A549 (cell line): ENCODE measurements around the gene MYOF. TPM values are rescaled to one million over a fixed set of nuclear protein-coding genes. Genes with fewer than 3 reads are reported as not detected.
A peak's percentile ranks its signal among the peaks of the same experiment; 100 is the strongest.

Source experiments
- ATAC-seq, 2 experiments: fragments of 200-7000 bp in 1 of 2; fragments of >200 bp in 1 of 2; cut with Nextera tagmentation in 1 of 2; cut with Tn5 transposase in 1 of 2; 3 replicates each; pipeline versions ENCODE4 v1.8.0 to v1.9.1; 2018 to 2020; ENCODE audit warnings: mild to moderate bottlenecking in 1 of 2, moderate library complexity in 1 of 2
- CTCF ChIA-PET: fragments of 300-600 bp; sonication (Branson Sonifier 250); formaldehyde crosslinking; extraction: SDS; loops from one replicate; lab custom pipeline; 2021; ENCODE audit warnings: antibody characterized with exemption, inconsistent platforms; lab: Yijun Ruan, JAX
- POLR2A ChIA-PET: fragments of 350-600 bp; formaldehyde crosslinking; extraction: SDS; loops from one replicate; lab custom pipeline; 2021; ENCODE audit warnings: antibody characterized with exemption, inconsistent platforms; lab: Yijun Ruan, JAX
- DNase-seq, 2 experiments: peaks; one replicate each; pipeline versions ENCODE4 v3.0.0 to v3.0.0-alpha.2; 2011 to 2016; ENCODE audit warnings: low read depth in 1 of 2, low spot score in 1 of 2
- FAIRE-seq: peaks from 2 replicates; lab custom pipeline; 2011; peaks lifted over from hg19 to GRCh38; lab: Jason Lieb, UNC
- H3K27ac ChIP-seq, 2 experiments: fragments of >200 bp; sonication (Bioruptor Twin); formaldehyde crosslinking; 3 replicates each; pipeline ENCODE4 v1.5.1; 2016 to 2017
- H3K4me1 ChIP-seq: fragments of >200 bp; sonication (Bioruptor Twin); formaldehyde crosslinking; 3 replicates; pipeline ENCODE4 v1.6.1; 2016
- H3K4me2 ChIP-seq: fragments of >200 bp; sonication (Bioruptor Twin); formaldehyde crosslinking; 3 replicates; pipeline ENCODE4 v1.6.1; 2016
- H3K4me3 ChIP-seq: fragments of >200 bp; sonication (Bioruptor Twin); formaldehyde crosslinking; 3 replicates; pipeline ENCODE4 v1.5.1; 2016
- H3K9me3 ChIP-seq: fragments of >200 bp; sonication (Bioruptor Twin); formaldehyde crosslinking; 3 replicates; pipeline ENCODE4 v1.6.1; 2016
- CBX8 ChIP-seq: fragments of 200-600 bp; sonication (generic); IDR thresholded peaks from 2 replicates; pipeline ENCODE4 v1.6.1; 2016
- CHD2 ChIP-seq: fragments of 150-350 bp; IDR thresholded peaks from 2 replicates; pipeline ENCODE4 v1.6.1; 2014; ENCODE audit warnings: low read length; ENCODE audit not compliant: partially characterized antibody
- CHD4 ChIP-seq: fragments of 200-600 bp; sonication (generic); IDR thresholded peaks from 2 replicates; pipeline ENCODE4 v1.6.1; 2016; ENCODE audit warnings: antibody characterized with exemption, mild to moderate bottlenecking, borderline replicate concordance
- EHMT2 ChIP-seq: fragments of 200-600 bp; sonication (generic); IDR thresholded peaks from 2 replicates; pipeline ENCODE4 v1.6.1; 2016; ENCODE audit warnings: antibody characterized with exemption, low read depth, mild to moderate bottlenecking, moderate library complexity
- HES2 ChIP-seq: fragments of >200 bp; sonication (Bioruptor Twin); formaldehyde crosslinking; IDR thresholded peaks from 2 replicates; pipeline ENCODE4 v1.6.1; 2016
- HEYL ChIP-seq: fragments of 250-450 bp; sonication (Bioruptor Pico); IDR thresholded peaks from 2 replicates; pipeline ENCODE4 v1.8.0; 2021; ENCODE audit warnings: mild to moderate bottlenecking, moderate library complexity
- HOXA7 ChIP-seq: fragments of 250-450 bp; sonication (Bioruptor Pico); IDR thresholded peaks from 2 replicates; pipeline ENCODE4 v1.5.0; 2020; ENCODE audit warnings: mild to moderate bottlenecking, moderate library complexity
- JUN ChIP-seq, 2 experiments: fragments of >200 bp; sonication (Bioruptor Twin); formaldehyde crosslinking; IDR thresholded peaks; 2 replicates in 1 of 2; 3 replicates in 1 of 2; pipeline ENCODE4 v1.6.1; 2016 to 2017
- JUNB ChIP-seq: fragments of >200 bp; sonication (Bioruptor Twin); formaldehyde crosslinking; IDR thresholded peaks from 2 replicates; pipeline ENCODE4 v1.6.1; 2016
- POLR2A ChIP-seq: IDR thresholded peaks from 2 replicates; pipeline ENCODE4 v1.6.1; 2012; ENCODE audit warnings: mild to moderate bottlenecking, low read length
- RAD21 ChIP-seq, 2 experiments: fragments of >200 bp in 1 of 2; sonication (Bioruptor Twin) in 1 of 2; formaldehyde crosslinking in 1 of 2; IDR thresholded peaks in 1 of 2; conservative IDR thresholded peaks in 1 of 2; 2 replicates in 1 of 2; 3 replicates in 1 of 2; pipeline ENCODE4 v1.6.1; 2012 to 2018; ENCODE audit warnings: inconsistent platforms in 1 of 2
- RARB ChIP-seq: fragments of 250-450 bp; sonication (Bioruptor Pico); IDR thresholded peaks from 2 replicates; pipeline ENCODE4 v1.8.0; 2021; ENCODE audit warnings: mild to moderate bottlenecking, moderate library complexity
- REST ChIP-seq: fragments of 200-600 bp; sonication (generic); IDR thresholded peaks from 2 replicates; pipeline ENCODE4 v1.6.1; 2016; ENCODE audit warnings: antibody characterized with exemption, mild to moderate bottlenecking, moderate library complexity
- RFX5 ChIP-seq: fragments of 450-650 bp; IDR thresholded peaks from 2 replicates; pipeline ENCODE4 v1.7.1; 2014; ENCODE audit warnings: antibody characterized with exemption, mild to moderate bottlenecking, moderate library complexity
- SREBF2 ChIP-seq: fragments of 450-650 bp; IDR thresholded peaks from 2 replicates; pipeline ENCODE4 v1.6.1; 2014; ENCODE audit warnings: mild to moderate bottlenecking, moderate library complexity
- ZC3H11A ChIP-seq: fragments of 450-650 bp; IDR thresholded peaks from 2 replicates; pipeline ENCODE4 v1.6.1; 2014; ENCODE audit warnings: antibody characterized with exemption, mild to moderate bottlenecking
- ZFP36 ChIP-seq: fragments of 450-650 bp; IDR thresholded peaks from 2 replicates; pipeline ENCODE4 v1.6.1; 2014; ENCODE audit warnings: borderline replicate concordance; ENCODE audit not compliant: partially characterized antibody
- WGBS: methylation state at CpG from one replicate; pipeline ENCODE4 v1.1.6; 2017; ENCODE audit errors: missing lambda C conversion rate; 5-methylcytosine and 5-hydroxymethylcytosine counted together
- polyA plus RNA-seq, 4 experiments: library from polyadenylated mRNA; depleted of rRNA in 3 of 4; stranded (reverse); fragments of >200 nt; fragmentation: RNase III in 1 of 4; extraction: RNeasy Plus Mini Kit Qiagen cat#74134 plus additional on column Dnase treatment in 1 of 4; gene quantifications; 2 replicates in 3 of 4; 3 replicates in 1 of 4; pipeline ENCODE4 v1.2.3, GENCODE V29; 2011 to 2017
- TF ChIP-seq, protein P1 (sequence below): IDR thresholded peaks from 2 replicates; pipeline ENCODE4 v1.6.1; 2012
- TF ChIP-seq, protein P2 (sequence below): IDR thresholded peaks from 2 replicates; pipeline ENCODE4 v1.6.1; 2012

The MYOF gene
- polyA plus RNA-seq, 2 of the 4 experiments (the other 2 are of a cell fraction): 190 to 265 TPM

DNA sequence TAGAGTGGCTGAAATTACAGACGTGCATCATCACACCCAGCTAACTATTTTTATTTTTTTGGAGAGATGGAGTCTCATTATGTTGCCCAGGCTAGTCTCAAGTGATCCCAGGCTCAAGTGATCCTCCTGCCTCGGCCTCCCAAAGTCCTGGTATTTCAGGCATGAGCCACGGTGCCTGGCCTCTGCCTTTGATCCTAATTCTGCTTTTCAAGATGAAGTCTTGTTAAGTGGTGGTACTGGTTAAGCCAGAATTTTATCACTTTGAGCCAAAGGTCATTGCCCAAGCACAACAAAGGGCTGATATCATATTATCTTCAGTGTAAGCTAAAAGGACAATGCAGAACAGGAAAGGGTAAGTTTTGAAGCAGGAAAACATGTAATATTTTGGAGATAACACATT lies 64.2 kb downstream of the MYOF start:
- ChIA-PET CTCF (interaction anchor here (1.0 to 3.1 kb wide), 4 partner anchors 15 to 85 kb away, joined by 3 to 16 read pairs (median 8); partner anchors contain the start of gene MYOF), POLR2A (no interaction called here)
- FAIRE-seq (no peak), ATAC-seq (no peak), DNase-seq (no peak)
- Histone ChIP-seq H3K9me3 (no peaks in the 10 kb centered on the region), H3K27ac (peak overlapping the region in 1 of 2 experiments; percentile 32; a peak in 1 of 6 replicates), H3K4me3 (no peak overlapping the region), H3K4me2 (no peak overlapping the region), H3K4me1 (peaks cover 12% of the 10 kb centered on the region)
- TF ChIP-seq EHMT2: no peak
- no peak for TF ChIP-seq JUN (IDR thresholded peaks at IDR 0.05)
- TF ChIP-seq, protein P1, sequence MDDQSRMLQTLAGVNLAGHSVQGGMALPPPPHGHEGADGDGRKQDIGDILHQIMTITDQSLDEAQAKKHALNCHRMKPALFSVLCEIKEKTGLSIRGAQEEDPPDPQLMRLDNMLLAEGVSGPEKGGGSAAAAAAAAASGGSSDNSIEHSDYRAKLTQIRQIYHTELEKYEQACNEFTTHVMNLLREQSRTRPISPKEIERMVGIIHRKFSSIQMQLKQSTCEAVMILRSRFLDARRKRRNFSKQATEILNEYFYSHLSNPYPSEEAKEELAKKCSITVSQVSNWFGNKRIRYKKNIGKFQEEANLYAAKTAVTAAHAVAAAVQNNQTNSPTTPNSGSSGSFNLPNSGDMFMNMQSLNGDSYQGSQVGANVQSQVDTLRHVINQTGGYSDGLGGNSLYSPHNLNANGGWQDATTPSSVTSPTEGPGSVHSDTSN: no peak
- no peak for TF ChIP-seq HEYL (CRISPR knock-in tag)
- TF ChIP-seq POLR2A: no peak
- no peak for TF ChIP-seq REST
- no peak for TF ChIP-seq RAD21 (conservative IDR thresholded peaks at IDR 0.05 in 1 of 2, IDR thresholded peaks at IDR 0.05 in 1 of 2)
- no peak for TF ChIP-seq RARB (CRISPR knock-in tag)
- TF ChIP-seq, protein P2, sequence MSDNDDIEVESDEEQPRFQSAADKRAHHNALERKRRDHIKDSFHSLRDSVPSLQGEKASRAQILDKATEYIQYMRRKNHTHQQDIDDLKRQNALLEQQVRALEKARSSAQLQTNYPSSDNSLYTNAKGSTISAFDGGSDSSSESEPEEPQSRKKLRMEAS: no peak
- TF ChIP-seq SREBF2: no peak
- no peak for TF ChIP-seq HES2
- WGBS: 82% methylated on average over 3 of the region's 3 CpGs

DNA sequence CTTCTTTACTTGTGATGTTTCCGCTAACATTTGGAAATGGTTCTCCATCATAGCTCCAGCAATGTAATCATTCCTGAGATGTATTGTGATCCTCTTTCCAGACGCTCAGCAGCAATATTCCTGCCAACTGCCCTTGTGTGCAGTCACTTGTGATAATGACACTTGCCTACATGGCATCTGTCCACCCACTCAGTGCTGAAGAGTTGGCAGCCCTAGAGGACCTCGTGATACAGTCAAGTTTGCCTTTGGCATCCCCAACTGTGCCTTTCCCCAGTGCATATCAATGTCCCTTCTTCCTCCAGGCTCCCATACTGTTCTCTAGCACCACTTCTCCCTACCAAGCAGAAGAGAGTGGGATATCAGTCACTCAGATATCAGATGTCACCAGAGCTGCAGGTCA lies 64.9 kb downstream of the MYOF start:
- ATAC-seq (peak; percentile 7 to 23; a peak in 1 of 6 replicates), FAIRE-seq (no peak), DNase-seq (no peak)
- peaks cover 10% of the 10 kb centered on the region for H3K4me1 ChIP-seq
- peak overlapping the region in 1 of 2 experiments; percentile 32; a peak in 1 of 6 replicates for H3K27ac ChIP-seq
- CTCF ChIA-PET: interaction anchor here (0.6 to 3.1 kb wide), 6 partner anchors 9 to 86 kb away, joined by 3 to 16 read pairs (median 4); partner anchors contain the start of gene MYOF
- no peaks in the 10 kb centered on the region for H3K9me3 ChIP-seq
- POLR2A ChIA-PET: no interaction called here
- no peak for TF ChIP-seq POLR2A
- TF ChIP-seq REST: peak; percentile 50; the same call in 1 of the 2 replicates
- TF ChIP-seq ZFP36: no peak
- no peak overlapping the region for H3K4me3 ChIP-seq
- H3K4me2 ChIP-seq: no peak overlapping the region
- WGBS: 97% methylated on average over 3 of the region's 3 CpGs

GRCh38 chr10:93416824-93417223 lies 65.3 kb downstream of the MYOF start:
- Histone ChIP-seq H3K4me1 (peaks cover 6% of the 10 kb centered on the region), H3K4me3 (no peak overlapping the region), H3K27ac (no peak overlapping the region), H3K9me3 (no peaks in the 10 kb centered on the region), H3K4me2 (no peak overlapping the region)
- WGBS: 88% methylated on average over 4 of the region's 4 CpGs
- ChIA-PET POLR2A (no interaction called here), CTCF (interaction anchor here (0.6 to 3.1 kb wide), 5 partner anchors 8 to 65 kb away, joined by 3 to 16 read pairs (median 4); partner anchors contain the start of gene MYOF)
- ATAC-seq (no peak), DNase-seq (no peak), FAIRE-seq (no peak)
- TF ChIP-seq CHD2 (no peak), ZC3H11A (no peak), EHMT2 (no peak), HOXA7 (CRISPR knock-in tag) (no peak), ZFP36 (peak; percentile 51), RFX5 (no peak), CHD4 (no peak), JUNB (no peak), CBX8 (no peak)
